GDM1 (cell line): ENCODE data around the gene EEA1.
A peak's percentile ranks its signal among the peaks of the same experiment; 100 is the strongest.
"Not testable (repeated sequence)": the region's sequence is repeated elsewhere in the genome, so short reads cannot be mapped to it uniquely, and the experiment has no call there.

Source experiments
- DNase-seq: peaks from one replicate; lab custom pipeline; 2025; lab: John Stamatoyannopoulos, UW

EEA1 gene

DNA sequence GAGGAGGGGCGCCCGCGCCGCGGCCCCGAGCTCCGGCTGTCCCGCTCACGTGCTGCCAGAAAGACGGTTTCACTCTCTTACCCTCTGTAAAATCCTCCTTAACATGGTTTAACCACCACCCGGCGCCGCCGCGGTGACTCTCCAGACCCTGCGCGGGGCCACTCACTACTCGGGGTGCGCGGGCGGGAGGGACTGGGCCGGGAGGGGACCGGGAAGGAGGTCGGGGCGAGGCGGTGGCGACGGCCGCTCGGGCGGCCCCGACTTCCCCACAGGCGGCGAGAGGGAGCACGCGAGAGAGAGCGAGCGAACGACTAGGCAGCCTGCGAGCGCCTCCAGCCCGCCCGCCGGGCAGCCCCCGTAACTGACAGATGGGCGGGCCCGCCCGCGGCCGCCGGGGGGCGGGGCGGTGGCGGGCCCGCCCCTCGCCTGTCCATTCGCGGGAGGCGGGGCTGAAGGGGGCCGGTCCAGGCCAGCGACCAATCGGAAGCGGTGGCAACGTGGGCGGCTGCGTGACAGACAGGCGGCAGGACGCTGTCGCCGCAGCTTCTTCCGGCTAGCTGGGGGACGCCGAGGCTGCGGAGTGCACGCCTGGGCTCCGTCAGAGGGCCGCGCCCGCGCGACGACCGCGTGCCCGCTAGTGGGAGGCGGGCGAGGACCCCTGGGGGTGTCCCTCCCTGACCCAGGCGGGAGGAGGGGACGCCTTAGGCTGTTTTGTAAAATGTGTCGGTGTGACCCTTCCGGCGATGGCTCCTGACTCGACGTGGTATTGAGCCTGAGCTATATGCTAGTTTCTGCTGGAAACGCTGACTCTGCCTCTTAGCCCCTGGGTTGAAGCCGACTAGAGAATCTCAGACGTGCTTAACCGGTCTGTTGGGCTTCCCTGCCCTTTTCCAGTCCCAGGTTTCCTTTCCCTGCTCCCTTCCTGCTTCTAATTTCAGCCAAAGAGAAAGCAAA, at the start of gene EEA1:
EEA1 (minus strand) TSS at position 334 of the 954 bp plus-strand sequence; CDS start at position 105, 229 bp downstream.
- DNase-seq = peak; percentile 94

DNA sequence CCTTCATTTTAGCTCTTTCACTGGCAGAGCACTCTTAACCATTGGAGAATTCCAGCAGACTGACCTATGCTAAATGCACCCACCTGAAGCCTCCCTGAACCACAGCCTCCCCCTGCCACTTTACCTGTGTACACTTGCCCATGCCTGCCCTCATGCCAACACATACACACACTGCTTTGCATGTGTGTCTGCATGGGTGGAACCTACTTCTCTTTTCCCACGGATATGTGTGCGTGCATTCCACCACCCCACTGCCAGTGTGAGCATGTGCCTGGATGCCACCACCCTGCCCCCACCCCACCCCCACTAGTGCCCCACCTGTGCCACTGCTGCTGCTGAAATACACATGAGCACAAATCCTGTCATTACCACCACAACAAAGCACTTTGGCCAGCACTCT, 49.5 kb upstream of the EEA1 start:
- no peak for DNase-seq

DNA sequence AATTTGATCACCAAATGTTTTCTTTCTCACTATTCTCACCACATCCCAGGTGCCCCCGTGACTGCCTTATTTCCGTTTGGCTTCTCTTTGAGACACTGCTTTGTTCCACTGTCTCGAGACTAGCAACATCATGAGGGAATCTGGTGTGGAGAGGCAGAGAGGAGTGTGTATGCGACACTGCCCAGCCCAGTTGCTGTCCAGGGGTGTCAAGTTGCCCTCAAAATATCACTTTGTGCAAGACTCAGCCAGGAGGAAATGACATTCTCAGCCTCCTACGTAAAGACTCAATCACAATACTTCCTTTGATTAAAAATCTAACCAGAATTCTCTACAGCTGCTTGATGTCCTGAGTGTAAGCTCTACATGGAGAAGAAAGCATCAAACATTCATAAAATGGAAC, 48.2 kb upstream of the EEA1 start:
- no peak for DNase-seq

DNA sequence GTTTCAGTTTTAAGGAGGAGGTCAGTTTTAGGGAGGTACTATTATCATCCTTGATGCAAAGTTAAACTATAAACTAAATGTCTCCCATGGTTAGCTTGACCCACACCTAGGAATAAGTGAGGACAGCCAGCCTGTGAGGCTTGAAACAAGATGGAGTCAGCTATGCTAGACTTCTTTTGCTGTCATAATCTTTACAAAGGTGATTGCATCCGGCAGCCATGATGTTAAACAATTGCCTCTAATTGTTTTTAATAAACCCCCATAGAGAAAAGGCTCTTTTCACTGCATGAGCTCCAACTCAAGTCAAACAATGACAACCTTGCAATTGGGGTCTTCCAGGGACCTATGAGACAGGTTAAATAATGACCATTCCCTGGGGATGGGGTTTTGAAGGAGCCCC, 45.7 kb upstream of the EEA1 start:
- no peak for DNase-seq

DNA sequence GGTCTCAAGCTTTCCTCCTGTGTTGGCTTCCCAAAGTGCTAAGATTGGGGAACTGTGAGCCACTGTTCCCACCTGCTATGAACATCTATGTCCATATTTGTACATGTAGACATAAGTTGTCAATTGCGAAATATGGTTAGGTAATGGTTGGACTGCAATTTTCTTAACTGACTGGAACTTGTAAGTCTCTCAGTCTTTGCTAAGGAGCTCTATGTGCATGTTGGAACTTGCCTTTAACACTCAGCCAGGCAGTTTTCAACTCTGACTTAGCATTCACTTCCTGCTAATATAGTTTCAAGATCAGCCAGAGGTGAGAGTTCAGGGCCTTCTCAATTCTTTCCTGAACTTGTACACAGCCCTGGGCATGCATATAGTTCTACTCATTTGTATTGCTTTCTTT, 44.5 kb upstream of the EEA1 start:
- DNase-seq = no peak

DNA sequence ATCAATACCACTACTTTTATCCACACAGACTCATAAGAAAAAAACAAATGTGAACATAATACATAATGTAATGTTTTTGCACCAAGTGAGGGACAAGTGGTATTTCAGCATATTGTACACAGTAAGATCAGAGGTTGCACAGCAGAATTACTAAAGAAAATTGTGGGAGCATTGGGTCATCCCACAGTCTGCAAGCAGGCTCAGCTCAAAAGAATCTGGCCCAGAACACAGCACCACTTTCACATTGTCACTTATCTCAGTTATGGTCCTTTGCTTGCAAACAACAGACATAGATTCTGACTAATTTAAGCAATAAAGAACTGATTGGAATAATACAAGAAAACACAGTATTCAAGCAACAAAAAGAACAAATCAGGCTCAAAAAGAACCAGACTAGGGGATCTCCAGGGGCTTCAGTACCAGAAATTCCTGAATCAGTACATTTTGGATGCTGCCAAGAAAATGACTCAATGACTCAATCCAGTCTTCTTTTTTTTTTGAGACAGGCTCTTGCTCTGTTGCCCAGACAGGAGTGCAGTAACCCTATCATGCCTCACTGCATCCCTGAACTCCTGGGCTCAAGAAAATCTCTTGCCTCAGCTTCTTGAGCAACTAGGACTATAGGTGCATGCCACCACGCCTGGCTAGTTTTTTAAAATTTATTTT, 42.9 kb upstream of the EEA1 start:
- DNase-seq = no peak

DNA sequence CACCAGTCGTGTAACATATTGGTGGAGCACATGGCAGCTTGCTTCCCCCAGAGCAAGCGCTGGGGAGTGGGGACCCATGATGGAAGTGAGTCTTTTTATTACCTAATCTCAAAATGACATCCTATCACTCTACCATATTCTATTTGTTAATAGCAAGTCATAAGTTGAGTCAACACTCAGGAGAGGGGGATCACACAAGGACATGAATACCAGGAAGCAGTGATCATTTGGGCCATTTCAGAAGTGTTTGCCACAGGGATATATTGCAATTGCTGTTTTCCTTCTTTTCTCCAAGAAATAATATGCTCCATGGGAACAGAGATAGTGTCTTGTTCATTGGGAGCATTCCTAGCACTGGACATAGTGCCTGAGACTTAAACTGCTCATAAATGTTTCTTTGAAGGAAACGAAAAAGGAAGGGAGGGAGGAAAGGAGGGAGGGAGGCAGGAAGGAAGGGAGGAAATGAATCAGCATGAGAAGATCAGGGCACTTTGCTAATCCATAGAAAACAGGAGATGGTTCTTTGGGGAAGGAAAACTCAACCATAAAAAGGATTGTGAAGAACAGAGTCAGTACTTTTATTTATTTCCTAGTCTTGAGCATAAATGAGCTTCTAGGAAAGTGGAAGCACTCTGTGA, 39.2 kb upstream of the EEA1 start:
- no peak for DNase-seq

DNA sequence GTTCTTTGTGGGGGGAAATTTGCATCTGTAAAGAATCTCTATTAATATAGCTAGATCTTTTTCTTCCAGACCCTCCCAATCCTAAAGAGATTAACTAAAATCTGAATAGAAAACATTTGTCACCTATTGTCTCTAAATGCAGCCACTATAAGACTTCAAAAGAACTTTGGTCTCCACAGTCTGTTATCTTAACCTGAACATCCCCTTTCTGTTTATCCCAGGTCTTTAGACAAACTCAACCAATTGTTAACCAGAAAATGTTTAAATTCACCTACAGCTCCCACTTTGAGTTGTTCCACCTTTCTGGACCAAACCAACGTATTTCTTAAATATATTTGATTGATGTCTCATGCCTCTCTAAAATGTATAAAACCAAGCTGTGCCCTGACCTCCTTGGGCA, 35.3 kb upstream of the EEA1 start:
- not testable (repeated sequence) for DNase-seq

DNA sequence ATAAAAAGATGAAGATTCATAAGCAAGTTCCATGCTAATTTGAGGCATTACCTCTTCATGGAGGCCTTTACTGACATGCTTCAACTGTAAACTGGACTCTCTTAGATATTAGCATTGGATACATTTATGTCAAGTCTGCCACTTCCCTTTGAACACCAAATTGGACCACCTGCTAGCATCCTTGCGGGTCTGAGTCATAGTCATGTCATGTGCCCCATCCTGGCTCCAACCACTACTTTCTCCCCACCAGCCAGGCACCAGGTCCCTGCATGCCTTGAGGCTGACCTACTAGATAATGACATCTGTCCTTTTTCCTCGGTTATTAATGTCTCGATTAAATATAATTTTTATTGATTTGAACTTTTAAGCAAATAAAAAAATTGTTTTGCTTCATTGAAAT, 32.9 kb upstream of the EEA1 start:
- no peak for DNase-seq

DNA sequence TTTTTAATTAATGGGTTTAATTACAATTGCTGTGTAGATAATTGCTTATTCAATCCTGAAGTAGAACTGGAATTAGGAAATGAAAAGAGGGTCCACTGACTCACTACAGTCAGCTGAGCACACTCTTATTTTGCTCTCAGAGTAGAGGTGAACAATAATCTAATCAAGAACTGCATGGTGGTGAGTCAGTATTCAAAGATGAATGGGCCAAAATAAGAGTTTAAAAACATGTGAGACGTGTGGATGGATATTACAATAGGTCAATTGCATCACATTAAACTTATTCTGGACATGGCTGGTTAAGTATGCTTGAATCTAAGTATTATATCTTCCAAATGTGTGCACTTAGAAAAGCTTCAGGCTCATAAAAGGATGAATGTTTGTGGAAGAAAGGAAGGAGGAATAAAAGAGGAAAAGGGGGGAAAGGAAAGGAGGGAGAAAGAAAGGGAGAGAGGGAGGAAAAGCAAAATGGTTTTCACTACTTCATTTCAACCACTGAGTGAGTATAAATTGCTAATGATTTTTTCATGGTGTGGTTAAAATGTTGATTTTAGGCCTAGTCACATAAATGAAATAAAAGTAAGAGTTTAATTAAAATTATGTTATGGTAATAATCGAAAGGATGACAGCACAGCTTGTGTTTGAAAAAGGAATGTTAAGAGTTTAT, 27.0 kb upstream of the EEA1 start:
- DNase-seq = no peak

DNA sequence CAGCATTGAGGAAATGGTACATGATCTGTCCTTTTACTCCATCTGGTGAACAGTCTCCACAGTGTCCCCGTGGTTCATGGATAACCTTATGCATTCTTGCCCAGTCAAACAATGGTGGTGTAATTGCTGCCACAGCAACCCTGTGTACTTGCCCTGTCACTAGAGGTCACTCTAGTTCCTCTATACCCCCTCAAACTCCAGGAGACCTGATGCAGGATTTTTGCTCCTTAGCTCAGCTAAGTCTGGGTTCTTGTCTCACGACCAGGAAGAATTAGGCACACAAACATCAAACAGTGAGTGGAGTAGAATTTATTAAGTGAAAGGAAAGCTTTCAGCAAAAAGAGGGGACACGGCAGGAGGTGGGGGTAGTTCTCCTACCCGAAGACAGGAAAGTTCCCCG, 24.7 kb upstream of the EEA1 start:
- no peak for DNase-seq

DNA sequence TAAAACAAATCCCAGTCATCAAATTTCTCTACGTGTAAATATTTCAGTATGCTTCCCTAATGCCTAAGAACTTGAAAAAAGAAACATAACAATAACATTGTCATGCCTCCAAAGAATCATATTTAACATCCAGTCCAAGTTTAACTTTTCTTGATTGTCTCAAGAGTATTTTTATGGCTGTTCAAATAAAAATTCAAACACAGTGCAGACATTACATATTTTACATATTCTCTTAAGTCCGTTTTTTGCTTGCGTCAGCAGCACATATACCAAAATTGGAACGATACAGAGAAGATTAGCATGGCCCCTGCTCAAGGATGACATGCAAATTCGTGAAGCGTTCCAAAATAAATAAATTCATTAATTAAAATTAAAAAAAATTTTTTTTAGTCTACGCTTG, 23.3 kb upstream of the EEA1 start:
- no peak for DNase-seq

DNA sequence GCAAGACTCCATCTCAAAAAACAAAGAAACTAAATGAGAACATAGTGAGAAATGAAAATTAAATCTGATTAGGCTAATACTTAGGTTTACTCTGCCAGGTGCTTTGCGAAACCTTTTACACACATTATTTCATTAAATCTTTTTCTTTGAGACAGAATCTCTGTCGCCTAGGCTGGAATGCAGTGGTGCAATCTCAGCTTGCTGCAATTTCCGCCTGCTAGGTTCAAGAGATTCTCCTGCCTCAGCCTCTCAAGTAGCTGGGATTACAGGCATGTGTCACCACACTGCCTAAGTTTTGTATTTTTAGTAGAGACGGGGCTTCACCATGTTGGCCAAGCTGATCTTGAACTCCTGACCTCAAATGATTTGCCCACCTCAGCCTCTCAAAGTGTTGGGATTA, 21.9 kb upstream of the EEA1 start:
- DNase-seq = no peak

DNA sequence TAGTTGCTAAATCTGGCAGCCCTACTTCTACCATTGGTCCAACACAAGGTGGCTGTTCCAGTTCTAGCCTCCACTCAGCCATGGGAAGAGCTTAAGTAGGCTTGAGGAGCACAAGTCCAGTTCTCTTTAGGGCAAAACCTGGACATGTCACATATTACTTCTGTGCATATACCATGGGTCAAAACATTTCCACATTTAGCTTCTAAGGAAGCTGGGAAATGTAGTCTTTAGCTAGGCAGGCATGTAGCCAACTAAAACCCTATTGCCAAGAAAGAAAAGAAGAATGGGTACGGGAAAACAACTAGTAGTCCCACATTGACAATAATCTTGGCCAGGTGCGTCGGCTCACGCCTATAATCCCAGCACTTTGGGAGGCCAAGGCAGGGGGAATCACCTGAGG, 20.9 kb upstream of the EEA1 start:
- no peak for DNase-seq

DNA sequence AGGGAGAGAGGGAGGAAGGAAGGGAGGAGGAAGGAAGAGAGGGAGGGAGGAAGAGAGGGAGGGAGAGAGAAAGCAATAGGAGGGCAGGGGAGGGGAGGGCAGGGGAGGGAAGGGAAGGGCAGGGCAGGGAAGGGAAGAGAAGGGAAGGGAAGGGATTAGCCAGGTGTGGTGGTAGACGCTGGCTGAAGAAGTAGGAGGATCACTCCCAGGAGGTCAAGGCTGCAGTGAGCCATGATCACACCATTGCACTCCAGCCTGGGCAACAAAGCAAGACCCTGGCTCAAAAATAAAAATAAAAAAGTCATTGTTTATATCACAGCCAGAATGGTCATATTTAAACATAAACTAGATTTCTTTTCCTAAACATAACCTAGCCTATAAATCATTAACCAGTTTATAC, 20.4 kb upstream of the EEA1 start:
- DNase-seq = no peak

DNA sequence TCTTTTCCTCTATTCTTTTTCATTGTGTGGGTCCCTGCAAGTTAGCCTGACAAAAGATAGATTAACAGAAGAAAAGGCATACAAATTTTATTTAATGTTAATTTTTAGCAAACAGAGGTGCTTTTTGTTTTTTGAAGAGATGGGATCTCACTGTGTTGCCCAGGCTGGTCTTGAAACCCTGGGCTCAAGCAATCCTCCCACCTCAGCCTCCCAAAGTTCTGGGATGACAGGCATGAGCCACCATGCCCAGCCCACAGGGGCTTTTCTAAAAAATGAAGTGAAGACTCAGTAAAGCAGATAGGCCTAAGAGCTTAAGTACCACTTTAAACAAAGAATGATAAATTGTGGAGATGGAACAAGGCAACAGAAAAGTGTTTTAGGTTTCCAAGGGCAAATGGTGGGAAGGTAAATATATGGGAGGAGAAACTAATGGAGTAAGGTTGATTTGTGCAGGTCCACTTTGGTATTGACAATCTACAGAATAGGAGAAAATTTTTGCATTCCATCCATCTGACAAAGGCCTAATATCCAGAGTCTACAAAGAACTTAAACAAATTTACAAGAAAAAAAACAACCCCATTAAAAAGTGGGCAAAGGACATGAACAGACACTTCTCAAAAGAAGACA, 18.6 kb upstream of the EEA1 start:
- DNase-seq = no peak

DNA sequence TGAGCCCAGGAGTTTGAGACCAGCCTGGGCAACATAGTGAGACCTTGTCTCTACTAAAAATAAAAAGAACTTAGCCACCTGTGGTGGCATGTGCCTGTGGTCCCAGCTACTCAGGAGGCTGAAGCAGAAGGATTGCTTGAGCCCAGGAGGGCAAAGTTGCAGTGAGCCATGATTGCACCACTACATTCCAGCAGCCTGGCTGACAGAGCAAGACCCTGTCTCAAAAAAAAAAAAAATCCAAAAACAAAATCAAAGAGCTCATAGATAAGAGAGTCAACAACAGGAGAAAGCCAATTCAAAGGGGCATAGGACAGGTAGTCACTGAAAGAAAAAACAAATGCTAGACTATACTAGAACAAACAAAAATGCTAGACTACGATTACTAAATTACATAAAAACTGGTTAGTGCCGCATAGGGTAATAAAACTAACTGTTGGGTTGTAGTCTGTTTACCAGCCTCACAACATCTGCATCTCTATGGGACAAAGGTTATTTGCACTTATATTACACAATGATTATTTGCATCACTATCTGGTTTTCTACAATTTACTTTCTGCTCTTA, 16.6 kb upstream of the EEA1 start:
- DNase-seq = no peak

DNA sequence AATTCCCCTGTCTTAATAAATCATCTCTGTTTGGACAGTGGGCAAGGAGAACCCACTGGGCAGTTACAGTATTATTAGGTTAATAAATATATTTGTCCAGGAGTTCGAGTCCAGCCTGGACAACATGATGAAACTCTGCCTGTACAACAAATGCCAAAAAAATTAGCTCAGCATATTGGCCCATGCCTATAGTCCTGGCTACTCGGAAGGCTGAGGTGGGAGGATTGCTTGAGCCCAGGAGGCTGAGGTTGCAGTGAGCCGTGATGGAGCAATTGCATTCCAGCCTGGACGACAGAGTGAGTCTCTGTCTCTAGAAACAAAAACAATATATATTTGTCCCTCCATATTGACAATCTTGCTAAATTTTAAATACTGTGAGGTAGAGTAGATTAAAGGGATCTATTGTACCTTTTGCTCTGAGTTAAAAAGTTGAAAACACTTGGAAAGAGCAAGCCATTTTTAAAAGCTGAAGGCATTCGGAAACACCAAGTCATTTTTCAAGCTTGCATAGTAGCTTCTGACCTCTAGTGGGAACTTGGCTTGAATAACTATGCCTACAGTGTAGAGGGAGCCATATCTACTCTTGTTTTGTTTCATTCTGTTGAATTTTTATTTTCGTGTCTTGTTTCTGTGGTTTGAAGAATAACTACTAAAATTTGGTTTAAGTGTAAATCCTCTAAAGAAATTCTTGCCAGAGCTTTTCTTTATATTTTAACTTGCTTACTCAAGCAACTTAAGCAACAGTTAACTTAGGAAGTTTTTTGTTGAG, 14.6 kb upstream of the EEA1 start:
- DNase-seq = no peak

DNA sequence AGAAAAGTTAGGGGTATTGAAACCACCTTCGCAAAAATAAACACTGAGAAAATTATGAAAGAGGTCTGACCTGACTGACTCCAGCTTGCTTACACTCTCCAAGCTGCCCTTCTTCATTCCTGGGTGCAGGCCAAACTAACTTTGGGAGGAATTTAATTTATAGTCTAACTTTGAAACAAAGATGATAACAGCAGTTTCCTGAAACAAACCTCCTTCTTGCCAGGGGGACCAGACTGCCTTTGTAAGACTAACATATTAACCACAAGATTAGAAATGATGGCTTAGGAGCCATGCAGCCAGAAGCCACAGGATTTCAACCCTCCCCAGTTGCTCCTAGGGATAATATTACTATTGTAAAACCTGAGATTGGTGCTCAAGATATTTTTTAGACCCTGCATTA, 13.8 kb upstream of the EEA1 start:
- no peak for DNase-seq

DNA sequence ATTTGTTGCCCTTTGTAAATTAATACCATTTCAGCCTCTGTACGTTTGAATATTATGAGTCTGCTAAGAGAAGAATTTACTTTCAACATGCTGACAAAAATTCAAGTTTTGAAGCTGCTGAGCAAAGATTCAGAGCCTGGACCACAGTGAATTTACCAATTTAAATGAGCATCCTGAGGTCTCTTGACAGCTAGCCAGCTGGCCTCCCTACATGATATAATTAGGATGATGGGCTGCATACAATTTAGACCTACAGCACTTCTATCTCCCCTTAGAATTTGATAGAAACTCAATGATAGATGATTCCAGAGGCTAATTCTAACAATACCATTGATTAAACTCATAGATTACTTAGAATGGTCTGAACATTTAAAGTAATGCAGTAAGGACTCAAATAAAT, 10.0 kb upstream of the EEA1 start:
- DNase-seq = no peak

DNA sequence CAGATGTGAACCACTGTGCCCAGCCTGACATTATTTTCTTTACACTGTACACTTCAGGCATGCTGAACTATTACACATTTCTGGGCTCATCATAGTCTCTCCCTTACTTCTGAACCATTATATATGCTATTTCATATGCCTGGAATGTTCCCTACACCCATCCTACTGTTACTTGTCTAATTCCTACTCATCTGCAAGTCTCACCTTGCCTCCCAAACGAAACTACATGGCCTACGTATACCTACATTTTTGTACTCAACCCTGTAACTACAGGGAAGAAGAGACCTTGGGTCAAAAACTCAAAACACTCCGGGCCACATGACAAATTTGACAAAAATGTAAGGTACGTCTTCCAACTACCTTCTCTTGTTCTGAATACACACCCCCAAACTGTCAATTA, 9.5 kb upstream of the EEA1 start:
- DNase-seq = no peak
